Measurements from ENCODE around the gene DCDC1.

DNA sequence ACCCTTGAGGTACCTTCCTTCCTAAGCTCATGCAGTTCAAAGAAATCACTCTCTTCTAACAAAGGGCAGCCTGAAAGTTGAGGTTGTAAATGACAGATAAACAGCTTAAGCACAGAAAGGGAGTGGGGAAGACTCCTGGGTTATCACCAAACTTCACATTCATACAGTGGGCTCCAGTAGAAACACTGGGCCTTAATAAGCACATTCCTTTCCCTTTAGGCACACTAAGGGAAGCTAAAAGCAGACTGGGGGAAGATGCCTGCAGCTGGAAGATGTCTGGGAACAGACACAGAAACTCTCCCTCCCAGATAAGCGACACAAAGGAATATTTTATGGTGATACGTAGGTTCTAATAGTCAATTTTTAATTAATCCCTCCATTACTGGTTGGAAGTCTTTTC is 433.0 kb downstream of the DCDC1 start:
- TF ChIP-seq CTCF (IDR thresholded peaks at IDR 0.05) (no peak), POLR2A (IDR thresholded peaks at IDR 0.05) (no peak)
